Measurements from ENCODE around the gene SEMA6B.
A peak's percentile ranks its signal among the peaks of the same experiment; 100 is the strongest.
"Not testable (repeated sequence)": the region's sequence is repeated elsewhere in the genome, so short reads cannot be mapped to it uniquely, and the experiment has no call there.

SEMA6B gene

GRCh38 chr19:4559569-4559968, at the start of gene SEMA6B:
SEMA6B (minus strand) TSS chr19:4559684; CDS start chr19:4558457, 1,227 bp downstream.
- no peak for DNase-seq

- DNase-seq = peak; percentile 72
Observed at GRCh38 chr19:4606921-4607678, 47.6 kb upstream of the SEMA6B start.

GRCh38 chr19:4606181-4606580, 46.7 kb upstream of the SEMA6B start:
- DNase-seq = no peak

- no peak for DNase-seq
Observed at GRCh38 chr19:4604912-4605311, 45.4 kb upstream of the SEMA6B start.

GRCh38 chr19:4602915-4603314, 43.4 kb upstream of the SEMA6B start:
- no peak for DNase-seq

- no peak for DNase-seq
Observed at GRCh38 chr19:4602173-4602788, 42.8 kb upstream of the SEMA6B start.

- DNase-seq = no peak
Observed at GRCh38 chr19:4600893-4601292, 41.4 kb upstream of the SEMA6B start.

- DNase-seq = no peak
Observed at GRCh38 chr19:4600082-4600481, 40.6 kb upstream of the SEMA6B start.

GRCh38 chr19:4598712-4599111, 39.2 kb upstream of the SEMA6B start:
- no peak for DNase-seq

- peak; percentile 59 for DNase-seq
Observed at GRCh38 chr19:4597975-4598671, 38.6 kb upstream of the SEMA6B start.

- peak; percentile 51 for DNase-seq
Observed at GRCh38 chr19:4597278-4597974, 37.9 kb upstream of the SEMA6B start.

- DNase-seq = no peak
Observed at GRCh38 chr19:4596033-4596904, 36.8 kb upstream of the SEMA6B start.

- DNase-seq = not testable (repeated sequence)
Observed at GRCh38 chr19:4595158-4595557, 35.7 kb upstream of the SEMA6B start.

- DNase-seq = no peak
Observed at GRCh38 chr19:4594201-4594600, 34.7 kb upstream of the SEMA6B start.

GRCh38 chr19:4593409-4593851, 33.9 kb upstream of the SEMA6B start:
- DNase-seq = no peak

GRCh38 chr19:4592445-4592844, 33.0 kb upstream of the SEMA6B start:
- DNase-seq = no peak

- no peak for DNase-seq
Observed at GRCh38 chr19:4591320-4591719, 31.8 kb upstream of the SEMA6B start.

- DNase-seq = no peak
Observed at GRCh38 chr19:4590559-4590958, 31.1 kb upstream of the SEMA6B start.

GRCh38 chr19:4589579-4590410, 30.3 kb upstream of the SEMA6B start:
- no peak for DNase-seq

GRCh38 chr19:4588291-4588761, 28.8 kb upstream of the SEMA6B start:
- no peak for DNase-seq

GRCh38 chr19:4587527-4587926, 28.0 kb upstream of the SEMA6B start:
- no peak for DNase-seq

All from NCI-H345 (cell line).